Measurements from ENCODE around the gene DPP6.

DNA sequence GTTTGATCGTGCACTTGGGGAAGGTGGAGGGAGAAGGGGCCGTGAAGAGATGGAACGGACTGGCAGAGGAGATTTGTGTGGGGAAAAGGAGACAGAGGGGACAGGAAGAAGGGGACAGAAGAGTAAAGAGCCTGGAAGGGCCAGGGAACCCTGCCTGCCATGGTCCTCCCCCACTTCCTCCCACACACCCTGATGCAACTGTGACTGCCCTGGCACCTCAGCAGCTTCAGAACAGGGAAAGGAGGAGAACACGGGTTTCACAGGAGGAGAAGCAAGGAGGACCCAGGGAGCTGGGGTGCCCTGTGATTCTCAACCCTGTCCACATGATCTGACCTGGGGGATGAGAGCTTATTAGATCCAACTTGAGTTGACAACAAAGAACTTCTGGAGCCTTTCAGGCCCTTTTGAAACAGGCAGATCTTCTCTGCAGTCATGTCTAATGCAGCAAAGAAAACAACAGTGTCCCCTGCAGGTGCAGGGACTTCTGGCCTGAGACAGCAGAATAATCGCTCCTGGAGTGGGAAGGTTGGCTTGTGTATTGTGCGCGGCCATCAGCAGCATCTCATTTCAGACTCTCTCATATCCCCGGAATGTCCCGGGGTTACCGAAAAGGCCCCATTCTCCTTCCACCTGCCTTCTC is 529.2 kb downstream of the DPP6 start:
- TF ChIP-seq, protein P1, sequence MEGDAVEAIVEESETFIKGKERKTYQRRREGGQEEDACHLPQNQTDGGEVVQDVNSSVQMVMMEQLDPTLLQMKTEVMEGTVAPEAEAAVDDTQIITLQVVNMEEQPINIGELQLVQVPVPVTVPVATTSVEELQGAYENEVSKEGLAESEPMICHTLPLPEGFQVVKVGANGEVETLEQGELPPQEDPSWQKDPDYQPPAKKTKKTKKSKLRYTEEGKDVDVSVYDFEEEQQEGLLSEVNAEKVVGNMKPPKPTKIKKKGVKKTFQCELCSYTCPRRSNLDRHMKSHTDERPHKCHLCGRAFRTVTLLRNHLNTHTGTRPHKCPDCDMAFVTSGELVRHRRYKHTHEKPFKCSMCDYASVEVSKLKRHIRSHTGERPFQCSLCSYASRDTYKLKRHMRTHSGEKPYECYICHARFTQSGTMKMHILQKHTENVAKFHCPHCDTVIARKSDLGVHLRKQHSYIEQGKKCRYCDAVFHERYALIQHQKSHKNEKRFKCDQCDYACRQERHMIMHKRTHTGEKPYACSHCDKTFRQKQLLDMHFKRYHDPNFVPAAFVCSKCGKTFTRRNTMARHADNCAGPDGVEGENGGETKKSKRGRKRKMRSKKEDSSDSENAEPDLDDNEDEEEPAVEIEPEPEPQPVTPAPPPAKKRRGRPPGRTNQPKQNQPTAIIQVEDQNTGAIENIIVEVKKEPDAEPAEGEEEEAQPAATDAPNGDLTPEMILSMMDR (IDR thresholded peaks at IDR 0.05): no peak
- TF ChIP-seq POLR2A (IDR thresholded peaks at IDR 0.05) (no peak), EP300 (IDR thresholded peaks at IDR 0.05) (no peak), POLR2AphosphoS5 (IDR thresholded peaks at IDR 0.05) (no peak)
